ENCODE results near the gene VPS72.
A peak's percentile ranks its signal among the peaks of the same experiment; 100 is the strongest.
"Not testable (repeated sequence)": the region's sequence is repeated elsewhere in the genome, so short reads cannot be mapped to it uniquely, and the experiment has no call there.

VPS72 gene

GRCh38 chr1:151189637-151190445 is at the start of gene VPS72:
TSS of gene VPS72 (minus strand) at chr1:151190197. CDS start at chr1:151190121, 76 bp downstream.
- DNase-seq: peak; percentile 92

- no peak for DNase-seq
These were observed 48.4 kb upstream of the VPS72 start for GRCh38 chr1:151238467-151238739.

- DNase-seq: no peak
These were observed 47.9 kb upstream of the VPS72 start for GRCh38 chr1:151237678-151238466.

- no peak for DNase-seq
These were observed 45.2 kb upstream of the VPS72 start for GRCh38 chr1:151235235-151235634.

- DNase-seq: no peak
These were observed 32.1 kb upstream of the VPS72 start for GRCh38 chr1:151222130-151222529.

GRCh38 chr1:151221616-151222015 is 31.6 kb upstream of the VPS72 start:
- DNase-seq: no peak

- DNase-seq: no peak
These were observed 23.6 kb upstream of the VPS72 start for GRCh38 chr1:151213560-151213959.

- no peak for DNase-seq
These were observed 22.1 kb upstream of the VPS72 start for GRCh38 chr1:151211972-151212705.

- DNase-seq: no peak
These were observed 20.8 kb upstream of the VPS72 start for GRCh38 chr1:151210830-151211229.

- not testable (repeated sequence) for DNase-seq
These were observed 15.5 kb upstream of the VPS72 start for GRCh38 chr1:151205381-151205965.

GRCh38 chr1:151199873-151200581 is 10.0 kb upstream of the VPS72 start:
- no peak for DNase-seq

- DNase-seq: peak; percentile 99
These were observed 8.5 kb upstream of the VPS72 start, which contains the start of gene PIP5K1A for GRCh38 chr1:151198254-151199127. TSS of gene PIP5K1A (plus strand) at chr1:151198552. CDS start at chr1:151198997, 445 bp downstream.

GRCh38 chr1:151197863-151198253 is 7.9 kb upstream of the VPS72 start:
- DNase-seq: no peak

- DNase-seq: peak; percentile 74
These were observed 6.3 kb upstream of the VPS72 start for GRCh38 chr1:151196292-151196800.

- DNase-seq: not testable (repeated sequence)
These were observed 5.0 kb upstream of the VPS72 start for GRCh38 chr1:151194894-151195594.

GRCh38 chr1:151193856-151194255 is 3.9 kb upstream of the VPS72 start:
- DNase-seq: no peak

GRCh38 chr1:151193304-151193703 is 3.3 kb upstream of the VPS72 start:
- no peak for DNase-seq

- no peak for DNase-seq
These were observed 2.0 kb upstream of the VPS72 start for GRCh38 chr1:151192047-151192446.

GRCh38 chr1:151188667-151189066 is 1.3 kb downstream of the VPS72 start:
- DNase-seq: not testable (repeated sequence)

GRCh38 chr1:151187205-151187604 is 2.8 kb downstream of the VPS72 start:
- no peak for DNase-seq

All from NCI-H1105 treated with DMSO at 0.1 percent for 48 hours (cell line).